GM03348 (cell line): ENCODE measurements around the gene COL5A1.

Source experiments
- DNase-seq: peaks from one replicate; pipeline ENCODE4 v3.0.0; 2012; ENCODE audit warnings: low spot score

The COL5A1 gene

GRCh38 chr9:134877541-134877940 is 235.9 kb downstream of the COL5A1 start:
- DNase-seq = no peak

- DNase-seq = no peak
Measured at GRCh38 chr9:134879664-134880483, 238.3 kb downstream of the COL5A1 start.

- no peak for DNase-seq
Measured at GRCh38 chr9:134880484-134881312, 239.1 kb downstream of the COL5A1 start, which contains the start of gene FCN2. FCN2 (plus strand) TSS chr9:134880810; CDS start chr9:134880822, 12 bp downstream.

GRCh38 chr9:134881313-134881670 is 239.7 kb downstream of the COL5A1 start:
- no peak for DNase-seq

- DNase-seq = no peak
Measured at GRCh38 chr9:134882204-134882785, 240.7 kb downstream of the COL5A1 start.

GRCh38 chr9:134883040-134883782 is 241.6 kb downstream of the COL5A1 start:
- no peak for DNase-seq

GRCh38 chr9:134884492-134884891 is 242.9 kb downstream of the COL5A1 start:
- no peak for DNase-seq

GRCh38 chr9:134885001-134885678 is 243.5 kb downstream of the COL5A1 start:
- DNase-seq = no peak

- DNase-seq = no peak
Measured at GRCh38 chr9:134885679-134886412, 244.2 kb downstream of the COL5A1 start.

- DNase-seq = no peak
Measured at GRCh38 chr9:134886413-134886913, 244.9 kb downstream of the COL5A1 start.

GRCh38 chr9:134887219-134887618 is 245.6 kb downstream of the COL5A1 start:
- DNase-seq = no peak

- no peak for DNase-seq
Measured at GRCh38 chr9:134887686-134888602, 246.3 kb downstream of the COL5A1 start.

- DNase-seq = no peak
Measured at GRCh38 chr9:134888603-134889190, 247.1 kb downstream of the COL5A1 start.

- no peak for DNase-seq
Measured at GRCh38 chr9:134889386-134890154, 248.0 kb downstream of the COL5A1 start.

- no peak for DNase-seq
Measured at GRCh38 chr9:134890155-134890495, 248.5 kb downstream of the COL5A1 start.

GRCh38 chr9:134891053-134891452 is 249.4 kb downstream of the COL5A1 start:
- no peak for DNase-seq

- DNase-seq = no peak
Measured at GRCh38 chr9:134891713-134892112, 250.1 kb downstream of the COL5A1 start.

- DNase-seq = no peak
Measured at GRCh38 chr9:134892221-134892620, 250.6 kb downstream of the COL5A1 start.
